Measurements from ENCODE around the gene PPP4R3B. TPM values are rescaled to one million over a fixed set of nuclear protein-coding genes. Genes with fewer than 3 reads are reported as not detected.

Gene PPP4R3B
- total and polyA plus RNA-seq, 2 experiments from 2014 or later, result 25.6 to 56.6 TPM

GRCh38 chr2:55649211-55649610 lies 31.8 kb upstream of the PPP4R3B start:
- Mint-ChIP-seq H3K4me3 (no peak overlapping the region), H3K4me1 (no peaks in the 10 kb centered on the region), H3K36me3 (ENCODE audit: low read depth) (peaks cover 67% of the 10 kb centered on the region), H3K9me3 (peaks cover 5% of the 10 kb centered on the region; the same call in 1 of the 3 replicates), H3K27me3 (ENCODE audit: insufficient read depth, low read depth, poor library complexity) (peaks cover 6% of the 10 kb centered on the region), H3K27ac (no peak overlapping the region)
- DNase-seq (ENCODE audit: low spot score) (no peak), ATAC-seq (no peak)
- no peaks in the 10 kb centered on the region for H3K4me1 ChIP-seq (ENCODE audit: insufficient read depth)
- no peaks in the 10 kb centered on the region for H3F3A ChIP-seq (replicated peaks; ENCODE audit: low read depth)
- no peaks in the 10 kb centered on the region for H3K27me3 ChIP-seq (ENCODE audit: insufficient read depth)
- no peaks in the 10 kb centered on the region for H3K9me2 ChIP-seq (ENCODE audit: insufficient read depth)
- H3K27ac ChIP-seq (ENCODE audit: low read depth), result no peak overlapping the region
- no peaks in the 10 kb centered on the region for H3K79me2 ChIP-seq (replicated peaks; ENCODE audit: insufficient read depth)
- H3K4me2 ChIP-seq, result no peak overlapping the region
- no peak overlapping the region for H3K4me3 ChIP-seq
- H4K20me1 ChIP-seq (replicated peaks; ENCODE audit: insufficient read depth), result peaks cover 1% of the 10 kb centered on the region; the same call in 1 of the 2 replicates
- TF ChIP-seq NANOG (IDR thresholded peaks at IDR 0.05; ENCODE audit: borderline replicate concordance) (no peak), POLR2AphosphoS5 (IDR thresholded peaks at IDR 0.05; ENCODE audit: low read depth) (no peak), REST (IDR thresholded peaks at IDR 0.05; ENCODE audit: unreplicated experiment) (no peak), JUNB (IDR thresholded peaks at IDR 0.05; ENCODE audit: unreplicated experiment) (no peak), EZH2phosphoT487 (IDR thresholded peaks at IDR 0.05; ENCODE audit: unreplicated experiment) (no peak), ZNF462 (CRISPR knock-in tag; IDR thresholded peaks at IDR 0.05) (no peak), CREB1 (CRISPR knock-in tag; IDR thresholded peaks at IDR 0.05; ENCODE audit: low read depth) (no peak), ZNF114 (CRISPR knock-in tag; IDR thresholded peaks at IDR 0.05) (no peak), EZH2 (IDR thresholded peaks at IDR 0.05; ENCODE audit: low read depth, unreplicated experiment) (no peak), CTCF (conservative IDR thresholded peaks at IDR 0.05; ENCODE audit: low read depth in 2 of 2) (no peak), ETS1 (IDR thresholded peaks at IDR 0.05) (no peak), STAT1 (IDR thresholded peaks at IDR 0.05; ENCODE audit: unreplicated experiment) (no peak), ZNF331 (CRISPR knock-in tag; IDR thresholded peaks at IDR 0.05; ENCODE audit: low read depth) (no peak)
- no peak overlapping the region for H2AFZ ChIP-seq
- H3K36me3 ChIP-seq (ENCODE audit: insufficient read depth), result peaks cover 46% of the 10 kb centered on the region

Measured in GM23338 (cell line).